Myometrial cell (primary cell): ENCODE data around the gene AAR2. TPM values are rescaled to one million over a fixed set of nuclear protein-coding genes. Genes with fewer than 3 reads are reported as not detected.

ENCODE experiments used
- total RNA-seq: library from RNA; depleted of rRNA; stranded (reverse); fragments of >200 nt; gene quantifications from 2 replicates; pipeline ENCODE4 v1.2.3, GENCODE V29; 2015

AAR2 gene, protein sequence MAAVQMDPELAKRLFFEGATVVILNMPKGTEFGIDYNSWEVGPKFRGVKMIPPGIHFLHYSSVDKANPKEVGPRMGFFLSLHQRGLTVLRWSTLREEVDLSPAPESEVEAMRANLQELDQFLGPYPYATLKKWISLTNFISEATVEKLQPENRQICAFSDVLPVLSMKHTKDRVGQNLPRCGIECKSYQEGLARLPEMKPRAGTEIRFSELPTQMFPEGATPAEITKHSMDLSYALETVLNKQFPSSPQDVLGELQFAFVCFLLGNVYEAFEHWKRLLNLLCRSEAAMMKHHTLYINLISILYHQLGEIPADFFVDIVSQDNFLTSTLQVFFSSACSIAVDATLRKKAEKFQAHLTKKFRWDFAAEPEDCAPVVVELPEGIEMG
- total RNA-seq: 26.4 and 36.0 TPM in 2 replicates

GRCh38 chr20:36235892-36236785 is at the start of gene AAR2:
Gene AAR2, plus strand, starts transcription at chr20:36236478. Its CDS starts 3,391 bp downstream, at chr20:36239869.

DNA sequence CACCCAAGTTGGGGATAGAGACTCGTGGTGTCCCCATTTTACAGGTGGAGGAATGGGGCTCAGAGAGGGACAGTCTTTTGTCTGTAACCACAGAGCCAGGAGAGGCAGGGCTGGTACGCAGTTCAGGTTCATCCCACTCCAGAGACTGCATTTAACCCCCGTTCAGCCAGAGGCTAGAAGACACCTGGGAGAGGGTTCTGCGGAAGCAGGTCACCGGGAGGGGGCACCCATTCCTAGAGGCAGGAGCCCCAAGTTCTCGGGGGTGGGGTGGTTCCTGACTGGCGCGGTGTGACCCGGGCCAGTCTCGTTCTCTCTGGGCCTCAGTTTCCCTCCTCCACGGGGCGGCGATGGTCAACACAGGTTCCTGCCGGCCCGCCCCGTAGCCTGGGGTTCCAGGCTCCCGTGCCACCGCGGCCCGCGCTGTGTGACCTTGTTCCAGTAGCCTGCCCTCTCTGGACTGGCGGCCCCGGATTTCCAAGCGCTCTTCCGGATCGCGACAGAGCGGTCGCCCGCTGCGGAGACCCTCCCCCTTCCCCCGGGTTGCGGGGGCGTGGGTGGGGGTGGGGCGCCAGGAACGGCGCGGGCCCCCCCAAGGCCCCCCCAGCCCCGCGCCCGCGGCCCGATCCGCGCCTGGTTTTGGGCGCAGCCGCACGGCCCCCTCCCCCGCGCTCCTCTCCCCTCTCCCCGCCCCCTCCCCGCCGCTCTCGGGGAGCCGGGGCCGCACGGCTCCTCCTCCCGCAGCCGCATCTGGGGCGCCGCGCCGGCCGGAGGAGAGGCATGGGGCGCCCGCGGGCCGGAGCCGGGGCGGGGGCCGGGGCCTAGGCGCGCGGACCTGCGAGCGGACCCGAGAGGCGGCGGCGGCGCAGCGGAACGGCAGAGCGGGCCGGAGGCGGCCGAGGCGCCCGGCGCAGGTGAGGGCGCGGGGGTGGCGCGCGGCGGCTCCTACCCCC is 69.6 kb downstream of the AAR2 start, which contains the start of gene DLGAP4:
Gene DLGAP4 (plus strand): TSS at position 738 of the 950 bp plus-strand sequence. CDS start 125,379 bp downstream, outside the sequence.

Other genes with a start within 250 kb of the AAR2 start
- gene EPB41L1, start 81.7 kb upstream of the AAR2 start, total RNA-seq: 11.0 and 29.4 TPM in 2 replicates
- 26.8 and 37.8 TPM in 2 replicates for gene DLGAP4, start 69.9 kb downstream of the AAR2 start, total RNA-seq